Measurements from ENCODE around the gene SETBP1.

The SETBP1 gene

GRCh38 chr18:44951748-44952147 is 271.1 kb downstream of the SETBP1 start (continued):
- TF ChIP-seq PRDM2 (tag by site-specific recombination; IDR thresholded peaks at IDR 0.05; ENCODE audit: borderline replicate concordance) (no peak), ZNF513 (tag by site-specific recombination; IDR thresholded peaks at IDR 0.05) (no peak), ZNF658 (tag by site-specific recombination; IDR thresholded peaks at IDR 0.05) (no peak), ZNF654 (tag by site-specific recombination; IDR thresholded peaks at IDR 0.05; ENCODE audit: low read depth) (no peak), ZBTB21 (tag by site-specific recombination; IDR thresholded peaks at IDR 0.05) (no peak)

- ChIA-PET POLR2A (no interaction called here), CTCF (no interaction called here)
- Histone ChIP-seq H3K4me3 (ENCODE audit: low read depth, low read length) (no peak overlapping the region), H3K4me1 (ENCODE audit: control insufficient read depth, insufficient read depth, low read length) (peaks cover 25% of the 10 kb centered on the region), H3K27ac (ENCODE audit: extremely low read depth, low read depth, low read length) (no peak overlapping the region), H3K36me3 (ENCODE audit: control insufficient read depth in 2 of 2, insufficient read depth in 1 of 2, low read length in 2 of 2) (no peaks in the 10 kb centered on the region), H3K9me3 (ENCODE audit: control insufficient read depth, insufficient read depth, low read depth, low read length) (no peaks in the 10 kb centered on the region)
- no peak for TF ChIP-seq ZNF555 (tag by site-specific recombination; conservative IDR thresholded peaks at IDR 0.05)
- TF ChIP-seq INSM2 (tag by site-specific recombination; IDR thresholded peaks at IDR 0.05): no peak
- TF ChIP-seq ZNF155 (tag by site-specific recombination; IDR thresholded peaks at IDR 0.05): no peak
- 0 out of 2 replicates have a peak, but pooled peaks have one; percentile 7 for TF ChIP-seq MZF1 (tag by site-specific recombination; IDR thresholded peaks at IDR 0.05; ENCODE audit: borderline replicate concordance)
Observed at GRCh38 chr18:44954257-44954656, 273.6 kb downstream of the SETBP1 start.

- CTCF ChIA-PET: interaction anchor here (1.2 to 2.4 kb wide), 2 partner anchors 14 to 257 kb away, joined by 3 to 8 read pairs; no protein-coding TSS in a partner anchor
- TF ChIP-seq REST (tag by site-specific recombination; IDR thresholded peaks at IDR 0.05): peak; percentile 90
- TF ChIP-seq ZNF677 (tag by site-specific recombination; IDR thresholded peaks at IDR 0.05): no peak
- no peak overlapping the region for H3K4me3 ChIP-seq (ENCODE audit: low read depth, low read length)
- POLR2A ChIA-PET: interaction anchor here (0.6 kb wide), 1 partner anchor 1206 kb away, joined by 13 read pairs; no protein-coding TSS in a partner anchor
- H3K27ac ChIP-seq (ENCODE audit: extremely low read depth, low read depth, low read length): no peak overlapping the region
- H3K36me3 ChIP-seq (ENCODE audit: control insufficient read depth in 2 of 2, insufficient read depth in 1 of 2, low read length in 2 of 2): no peaks in the 10 kb centered on the region
- peaks cover 25% of the 10 kb centered on the region for H3K4me1 ChIP-seq (ENCODE audit: control insufficient read depth, insufficient read depth, low read length)
- H3K9me3 ChIP-seq (ENCODE audit: control insufficient read depth, insufficient read depth, low read depth, low read length): no peaks in the 10 kb centered on the region
Observed at GRCh38 chr18:44955825-44956224, 275.1 kb downstream of the SETBP1 start.
